Small intestine (tissue), 7 donors: ENCODE data around the gene YBX1. TPM values are rescaled to one million over a fixed set of nuclear protein-coding genes. Genes with fewer than 3 reads are reported as not detected.

Experiments used
- DNase-seq, 2 donors: peaks; one replicate each; pipeline versions ENCODE4 v3.0.0 to v3.0.0-alpha.2; 2013
- FAIRE-seq: peaks from 2 replicates; lab custom pipeline; 2012; peaks lifted over from hg19 to GRCh38; lab: Jason Lieb, UNC
- H3K27ac ChIP-seq, 3 donors: one replicate each; pipeline ENCODE4 v1.5.1; 2013; ENCODE audit warnings: low read length in 2 of 3, mild to moderate bottlenecking in 2 of 3, control low read depth in 1 of 3, inconsistent platforms in 1 of 3, low read depth in 1 of 3, moderate library complexity in 1 of 3
- H3K27me3 ChIP-seq, 3 donors: one replicate each; pipeline ENCODE4 v1.6.1; 2013; ENCODE audit warnings: low read length in 3 of 3, inconsistent platforms in 1 of 3; ENCODE audit not compliant: control insufficient read depth in 3 of 3, insufficient read depth in 3 of 3
- H3K36me3 ChIP-seq, 3 donors: one replicate each; pipeline ENCODE4 v1.6.1; 2013; ENCODE audit warnings: low read length in 3 of 3, inconsistent platforms in 1 of 3, low read depth in 1 of 3, mild to moderate bottlenecking in 1 of 3, moderate library complexity in 1 of 3; ENCODE audit not compliant: control insufficient read depth in 3 of 3, insufficient read depth in 2 of 3
- H3K4me1 ChIP-seq, 3 donors: one replicate each; pipeline ENCODE4 v1.6.1; 2013; ENCODE audit warnings: low read length in 2 of 3, inconsistent platforms in 1 of 3, low read depth in 1 of 3, mild to moderate bottlenecking in 1 of 3, moderate library complexity in 1 of 3; ENCODE audit not compliant: control insufficient read depth in 3 of 3, insufficient read depth in 2 of 3
- H3K4me3 ChIP-seq, 3 donors: one replicate each; pipeline ENCODE4 v1.5.1; 2013; ENCODE audit warnings: low read length in 3 of 3, control low read depth in 1 of 3, inconsistent platforms in 1 of 3, low read depth in 1 of 3, mild to moderate bottlenecking in 1 of 3, moderate library complexity in 1 of 3
- H3K9me3 ChIP-seq, 2 donors: one replicate each; pipeline ENCODE4 v1.6.1; 2013; ENCODE audit warnings: low read depth in 1 of 2, low read length in 1 of 2; ENCODE audit not compliant: control insufficient read depth in 2 of 2, insufficient read depth in 1 of 2
- WGBS, 3 donors: extraction: QIAGEN DNeasy Blood & Tissue Kit; methylation state at CpG; one replicate each; pipeline ENCODE4 v1.1.7; 2013; 5-methylcytosine and 5-hydroxymethylcytosine counted together
- polyA plus RNA-seq, 4 donors: library from polyadenylated mRNA; stranded (reverse) in 3 of 4; unstranded in 1 of 4; fragments of 200-250 nt in 3 of 4; fragments of 120-200 nt in 1 of 4; gene quantifications; one replicate each; pipeline versions ENCODE4 v1.2.1 to v1.2.3, GENCODE V29; 2013
- donor health status: healthy with polysubstance abuse.
- donor health status: control.
- donor health status: control.
- donor health status: Bipolar disorder and iron deficiency.
- donor health status: healthy.

Gene YBX1
- polyA plus RNA-seq, 4 donors: 509 to 779 (median 590) TPM

DNA sequence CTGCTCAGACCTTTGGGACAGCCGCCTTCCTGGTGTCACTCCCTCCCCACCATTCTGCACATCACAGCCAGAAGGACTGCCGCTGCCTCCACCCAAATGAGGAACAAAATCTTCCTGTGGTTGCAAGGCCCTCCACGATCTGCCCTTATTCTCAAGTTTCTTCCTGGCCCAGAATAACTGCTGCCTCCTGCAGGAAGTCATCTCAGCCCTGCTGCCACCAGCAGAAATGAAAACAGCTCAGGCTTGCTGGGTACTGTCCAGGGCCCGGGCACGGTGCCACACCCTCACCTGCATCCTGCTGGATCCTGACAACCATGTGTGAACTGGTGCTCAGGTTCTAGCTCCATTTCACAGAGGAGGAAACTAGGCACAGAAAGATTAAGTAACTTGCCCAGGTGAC is 55.0 kb downstream of the YBX1 start:
- Histone ChIP-seq H3K4me1 (peaks cover 0 to 29% (median 0%) of the 10 kb centered on the region in 3 donors), H3K27ac (no peak overlapping the region), H3K27me3 (no peaks in the 10 kb centered on the region), H3K9me3 (no peaks in the 10 kb centered on the region), H3K4me3 (no peak overlapping the region), H3K36me3 (no peaks in the 10 kb centered on the region)
- no peak for FAIRE-seq
- peak in 1 of 2 donors; percentile 48 for DNase-seq
- 30 to 38% (median 37%) methylated on average over 5 of the region's 5 CpGs for WGBS, 3 donors

DNA sequence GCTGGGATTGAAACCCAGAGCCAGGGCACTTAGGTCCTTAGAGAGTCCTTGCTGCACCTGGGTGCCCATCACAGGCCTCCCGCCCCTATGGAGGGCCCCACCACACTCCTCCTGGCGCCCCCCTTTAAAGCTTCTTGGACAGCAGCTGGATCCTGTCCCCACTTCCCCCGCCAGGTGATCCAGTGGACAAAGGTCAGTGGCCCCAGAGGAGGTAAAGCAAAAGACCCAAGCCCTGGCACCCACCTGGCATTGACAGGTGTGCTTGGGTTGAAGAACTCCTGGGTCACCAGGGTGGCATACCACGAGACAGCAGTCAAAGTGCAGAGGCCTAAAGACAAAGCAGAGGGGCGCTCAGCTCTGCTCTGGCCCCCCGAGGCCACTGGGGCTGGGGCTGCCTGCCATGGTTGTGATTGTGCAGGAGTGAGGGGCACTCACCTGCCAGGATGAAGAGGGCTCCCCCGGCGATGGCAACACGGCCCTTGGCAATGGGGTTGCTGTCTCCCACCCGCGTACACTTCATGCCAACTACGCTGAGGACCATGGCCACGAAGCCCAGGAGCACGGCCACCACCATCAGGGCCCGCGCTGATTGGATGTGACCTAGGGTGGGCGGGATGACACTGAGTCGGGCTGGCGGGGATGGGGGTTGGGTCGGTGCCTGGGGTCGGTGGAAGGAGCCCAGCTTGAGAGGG is 55.9 kb downstream of the YBX1 start:
- WGBS, 3 donors: 81 to 87% (median 81%) methylated on average over 19 to 21 of the region's 21 CpGs
- no peak for DNase-seq
- H3K27me3 ChIP-seq: no peaks in the 10 kb centered on the region

DNA sequence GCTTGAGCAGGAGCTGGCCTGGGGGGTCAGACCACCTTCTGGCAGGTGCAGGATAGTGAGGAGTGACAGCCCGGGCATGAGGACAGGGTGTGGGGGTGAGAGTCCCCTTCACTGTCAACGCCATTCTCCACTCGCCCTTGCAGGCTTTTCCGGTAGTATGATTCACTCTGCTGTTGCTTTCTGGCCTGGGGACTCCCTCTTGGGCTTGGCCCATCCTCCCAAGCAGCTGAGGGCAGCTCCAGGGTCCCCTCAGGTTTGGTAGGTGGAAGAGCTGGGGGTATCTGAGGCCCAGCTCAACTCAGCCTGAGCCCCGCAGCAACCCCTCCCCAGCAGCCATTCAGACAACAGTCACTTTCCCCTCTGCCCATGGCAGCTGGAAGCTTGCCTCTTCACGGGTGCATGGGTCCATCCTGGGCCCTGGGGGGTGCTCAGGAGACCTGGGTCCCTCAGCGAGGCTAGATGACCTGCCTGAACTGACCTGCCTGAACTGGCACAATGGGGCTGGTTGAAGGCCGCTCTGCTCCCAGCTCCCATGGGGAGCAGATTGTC is 56.5 kb downstream of the YBX1 start:
- Histone ChIP-seq H3K9me3 (no peaks in the 10 kb centered on the region), H3K27ac (no peak overlapping the region), H3K4me1 (peaks cover 0 to 26% (median 0%) of the 10 kb centered on the region in 3 donors), H3K27me3 (no peaks in the 10 kb centered on the region), H3K4me3 (no peak overlapping the region), H3K36me3 (no peaks in the 10 kb centered on the region)
- FAIRE-seq: no peak
- WGBS, 3 donors: 84 to 87% (median 86%) methylated on average over 8 of the region's 8 CpGs
- DNase-seq: no peak

More for the DNA sequence above, 55.9 kb downstream of the YBX1 start:
- Histone ChIP-seq H3K4me3 (no peak overlapping the region), H3K4me1 (peaks cover 0 to 29% (median 0%) of the 10 kb centered on the region in 3 donors), H3K36me3 (no peaks in the 10 kb centered on the region), H3K9me3 (no peaks in the 10 kb centered on the region), H3K27ac (no peak overlapping the region)
- no peak for FAIRE-seq

DNA sequence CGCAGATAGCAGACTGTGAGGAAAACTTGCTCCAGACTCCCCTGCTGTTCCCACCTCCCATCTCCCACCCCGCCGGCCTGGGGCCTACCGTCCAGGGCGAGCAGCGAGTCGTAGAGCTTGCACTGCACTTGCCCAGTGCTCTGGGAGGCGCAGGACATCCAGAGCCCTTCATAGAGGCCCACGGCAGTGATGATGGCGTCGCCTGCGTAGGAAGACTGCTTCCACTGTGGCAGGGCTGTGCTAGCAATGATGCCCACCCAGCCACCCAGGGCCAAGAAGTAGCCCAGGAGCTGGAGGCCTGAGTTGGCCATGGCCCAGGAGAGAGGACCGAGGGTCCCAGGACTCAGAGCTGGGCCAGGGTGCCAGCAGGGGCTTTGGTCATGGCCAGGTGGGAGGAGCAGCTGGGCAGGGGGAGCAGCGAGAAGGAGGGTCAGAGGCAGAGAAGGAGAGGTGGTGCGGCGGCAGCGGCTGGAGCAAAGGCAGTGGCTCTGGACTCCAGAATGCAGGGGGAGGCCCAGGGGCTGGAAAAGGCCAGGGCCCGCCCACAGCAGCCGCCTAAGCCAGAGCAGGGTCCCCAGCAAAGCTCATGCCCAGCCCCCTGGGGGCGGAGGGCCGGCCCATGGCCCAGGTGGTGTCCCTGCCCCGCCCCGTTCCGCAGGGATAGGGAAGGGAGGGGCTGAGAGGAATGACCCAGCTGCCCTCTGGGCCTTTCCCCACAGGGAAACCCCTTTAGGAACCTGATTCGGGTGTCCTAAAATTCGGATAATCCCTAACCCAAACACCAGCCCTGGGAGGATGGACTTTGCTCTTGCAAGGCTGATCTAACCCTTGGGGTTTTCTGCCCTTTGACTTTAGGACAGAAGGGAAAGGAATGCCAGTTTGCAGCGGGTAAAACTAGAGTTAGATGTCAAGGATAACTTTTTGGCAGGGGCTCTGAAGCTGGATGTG is 57.8 kb downstream of the YBX1 start, which contains the start of gene CLDN19:
Gene CLDN19 (minus strand): TSS at position 484 of the 948 bp plus-strand sequence. CDS start 173 bp downstream, at position 311.
- FAIRE-seq (no peak), DNase-seq (peak; percentile 28 to 61)
- H3K27me3 ChIP-seq: no peaks in the 10 kb centered on the region
- no peaks in the 10 kb centered on the region for H3K9me3 ChIP-seq
- H3K36me3 ChIP-seq: no peaks in the 10 kb centered on the region
- WGBS, 3 donors: 63 to 71% (median 67%) methylated on average over 25 to 27 of the region's 27 CpGs
- no peak within 1 kb of the TSS for H3K27ac ChIP-seq
- peaks cover 0 to 13% (median 0%) of the 10 kb centered on the region in 3 donors for H3K4me1 ChIP-seq
- H3K4me3 ChIP-seq: no peak within 1 kb of the TSS

DNA sequence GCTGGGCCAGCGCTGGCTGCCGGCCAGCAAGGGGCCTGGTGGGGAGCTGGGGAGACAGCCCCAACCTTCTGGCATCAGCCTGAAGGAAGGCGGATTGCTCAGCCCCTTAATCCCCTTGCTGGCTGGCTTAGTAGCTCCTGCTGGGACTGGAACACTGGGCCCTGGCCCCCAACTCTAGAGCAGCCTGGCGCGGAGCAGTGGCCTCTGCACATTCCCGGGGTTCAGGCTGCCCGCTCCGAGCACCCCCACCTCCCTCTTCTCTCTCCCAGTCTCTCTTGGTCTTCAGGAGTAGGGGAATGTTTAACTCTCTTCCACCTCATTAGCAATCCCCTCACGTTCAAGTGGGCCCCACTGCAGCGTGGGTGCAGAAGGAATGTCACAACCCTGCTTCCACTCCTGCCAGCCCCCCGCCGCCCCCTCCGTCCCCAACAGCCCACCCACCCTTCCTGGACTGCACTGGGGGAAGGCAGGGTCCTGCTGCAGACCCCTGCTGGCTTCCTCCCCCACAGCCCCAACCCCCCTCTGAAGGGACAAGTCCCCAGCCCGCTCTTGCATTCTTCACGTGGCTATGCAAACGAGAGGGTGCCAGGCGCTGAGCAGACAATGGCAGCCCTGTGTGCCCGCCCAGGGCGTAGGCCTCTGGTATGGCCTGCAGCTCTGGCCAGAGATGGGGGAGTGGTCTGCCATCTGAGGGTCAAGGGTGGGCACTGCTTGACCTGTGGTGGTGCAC is 58.8 kb downstream of the YBX1 start:
- no peak overlapping the region for H3K4me3 ChIP-seq
- FAIRE-seq (no peak), DNase-seq (no peak)
- WGBS, 3 donors: 78% methylated on average over 17 to 19 of the region's 19 CpGs
- no peaks in the 10 kb centered on the region for H3K9me3 ChIP-seq
- H3K27ac ChIP-seq: no peak overlapping the region
- peaks cover 0 to 8% (median 0%) of the 10 kb centered on the region in 3 donors for H3K36me3 ChIP-seq
- H3K4me1 ChIP-seq: peaks cover 0 to 13% (median 0%) of the 10 kb centered on the region in 3 donors
- H3K27me3 ChIP-seq: no peaks in the 10 kb centered on the region

DNA sequence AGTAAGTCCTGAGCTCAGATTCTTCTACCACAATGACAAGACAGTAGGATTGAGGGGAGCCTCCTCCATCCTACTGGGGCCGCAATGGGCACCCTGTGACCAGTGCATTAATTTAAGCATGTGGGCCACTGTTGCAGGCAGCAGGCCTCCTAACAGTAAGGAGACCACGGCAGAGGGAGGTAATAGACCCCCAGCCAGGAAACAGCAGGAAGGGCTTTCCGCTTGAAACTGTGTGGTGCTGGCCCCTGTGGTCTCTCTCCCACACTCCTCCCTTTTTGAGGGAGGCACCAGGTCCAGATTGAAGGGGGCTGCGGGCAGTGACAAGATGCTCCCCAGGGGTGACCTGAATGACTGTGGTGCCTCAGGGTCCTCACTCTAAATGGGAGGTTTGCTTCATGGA is 59.5 kb downstream of the YBX1 start:
- WGBS, 3 donors: 87 to 98% (median 95%) methylated on average over 4 of the region's 4 CpGs
- FAIRE-seq: no peak
- H3K27ac ChIP-seq: no peak overlapping the region

DNA sequence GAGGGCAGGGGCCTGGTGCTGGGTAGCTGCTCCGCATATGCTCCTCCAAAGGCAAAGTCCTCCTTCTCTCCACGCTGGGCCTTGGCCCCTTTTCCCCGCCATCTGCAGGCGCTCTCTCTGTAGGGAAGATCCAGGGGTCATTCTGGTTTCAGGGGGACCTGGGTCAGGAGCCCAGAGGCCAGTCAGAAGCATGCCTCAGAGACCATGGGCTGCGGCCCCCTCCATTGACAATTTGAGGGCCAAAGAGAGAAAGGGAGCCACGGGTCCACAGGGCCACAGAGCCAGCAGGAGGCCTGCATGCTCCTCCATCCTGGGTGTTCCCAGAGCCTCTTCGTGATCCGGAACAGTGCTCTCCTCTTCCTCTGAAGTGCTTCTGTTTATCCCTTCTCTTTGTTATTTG is 59.9 kb downstream of the YBX1 start:
- no peaks in the 10 kb centered on the region for H3K9me3 ChIP-seq
- no peaks in the 10 kb centered on the region for H3K27me3 ChIP-seq
- no peak for DNase-seq
- no peak for FAIRE-seq
- H3K4me1 ChIP-seq: peaks cover 0 to 13% (median 0%) of the 10 kb centered on the region in 3 donors
- peaks cover 0 to 19% (median 0%) of the 10 kb centered on the region in 3 donors for H3K36me3 ChIP-seq
- no peak overlapping the region for H3K4me3 ChIP-seq
- 87 to 89% (median 87%) methylated on average over 8 of the region's 8 CpGs for WGBS, 3 donors
- no peak overlapping the region for H3K27ac ChIP-seq

More for the DNA sequence above, 59.5 kb downstream of the YBX1 start:
- H3K4me3 ChIP-seq: no peak overlapping the region
- peaks cover 0 to 13% (median 0%) of the 10 kb centered on the region in 3 donors for H3K4me1 ChIP-seq
- H3K27me3 ChIP-seq: no peaks in the 10 kb centered on the region
- H3K9me3 ChIP-seq: no peaks in the 10 kb centered on the region
- no peak for DNase-seq
- H3K36me3 ChIP-seq: peaks cover 0 to 15% (median 0%) of the 10 kb centered on the region in 3 donors
